Panc1 (cell line): Measurements from ENCODE around the gene PRXL2B.

Source experiments
- POLR2AphosphoS5 ChIP-seq: IDR thresholded peaks from 2 replicates; pipeline ENCODE4 v1.6.1; 2012; ENCODE audit warnings: mild to moderate bottlenecking, low read depth, low read length, moderate library complexity
- REST ChIP-seq, 2 experiments: IDR thresholded peaks; 2 replicates each; pipeline ENCODE4 v1.6.1; 2011 to 2012; ENCODE audit warnings: low read depth in 2 of 2, control low read depth in 1 of 2, low read length in 1 of 2, mild to moderate bottlenecking in 1 of 2, moderate library complexity in 1 of 2; ENCODE audit not compliant: insufficient read depth in 1 of 2
- SIN3A ChIP-seq: IDR thresholded peaks from 2 replicates; pipeline ENCODE4 v1.6.1; 2012; ENCODE audit warnings: low read depth, mild to moderate bottlenecking, low read length, moderate library complexity, borderline replicate concordance; ENCODE audit not compliant: insufficient read depth
- TF ChIP-seq, protein P1 (sequence below): fragments of 450-650 bp; IDR thresholded peaks from 2 replicates; pipeline ENCODE4 v1.5.1; 2017; ENCODE audit warnings: mild to moderate bottlenecking

DNA sequence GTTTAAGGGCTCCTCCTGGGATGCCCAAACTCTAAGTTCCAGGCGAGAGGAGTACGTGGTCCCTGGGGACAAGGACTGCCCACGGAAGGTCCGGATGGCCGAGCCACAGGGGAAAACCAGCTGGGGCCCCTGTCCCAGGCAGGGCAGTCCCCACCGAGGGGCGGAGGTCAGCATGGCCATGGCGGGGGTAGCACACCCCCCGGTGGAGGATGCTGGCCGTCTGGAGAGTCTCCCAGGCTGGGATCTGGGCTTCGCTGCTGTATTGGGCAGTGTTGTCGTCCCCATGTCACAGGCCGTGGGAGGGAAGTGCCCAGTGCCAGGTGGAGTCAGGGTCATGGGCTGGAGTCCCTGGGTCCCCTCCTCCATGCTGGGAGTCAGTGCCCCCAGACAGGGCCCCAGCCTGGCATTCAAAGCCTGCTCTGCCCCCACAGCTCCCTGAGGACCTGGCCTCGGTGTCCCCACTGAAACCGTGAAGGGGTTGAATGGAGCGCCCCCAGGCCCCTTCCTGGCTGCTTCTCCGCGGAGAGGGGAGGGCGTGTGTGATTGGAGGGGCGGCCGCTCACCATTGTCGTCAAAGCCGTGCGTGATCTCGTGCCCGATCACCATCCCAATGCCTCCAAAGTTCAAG lies 6.8 kb downstream of the PRXL2B start:
- TF ChIP-seq, protein P1, sequence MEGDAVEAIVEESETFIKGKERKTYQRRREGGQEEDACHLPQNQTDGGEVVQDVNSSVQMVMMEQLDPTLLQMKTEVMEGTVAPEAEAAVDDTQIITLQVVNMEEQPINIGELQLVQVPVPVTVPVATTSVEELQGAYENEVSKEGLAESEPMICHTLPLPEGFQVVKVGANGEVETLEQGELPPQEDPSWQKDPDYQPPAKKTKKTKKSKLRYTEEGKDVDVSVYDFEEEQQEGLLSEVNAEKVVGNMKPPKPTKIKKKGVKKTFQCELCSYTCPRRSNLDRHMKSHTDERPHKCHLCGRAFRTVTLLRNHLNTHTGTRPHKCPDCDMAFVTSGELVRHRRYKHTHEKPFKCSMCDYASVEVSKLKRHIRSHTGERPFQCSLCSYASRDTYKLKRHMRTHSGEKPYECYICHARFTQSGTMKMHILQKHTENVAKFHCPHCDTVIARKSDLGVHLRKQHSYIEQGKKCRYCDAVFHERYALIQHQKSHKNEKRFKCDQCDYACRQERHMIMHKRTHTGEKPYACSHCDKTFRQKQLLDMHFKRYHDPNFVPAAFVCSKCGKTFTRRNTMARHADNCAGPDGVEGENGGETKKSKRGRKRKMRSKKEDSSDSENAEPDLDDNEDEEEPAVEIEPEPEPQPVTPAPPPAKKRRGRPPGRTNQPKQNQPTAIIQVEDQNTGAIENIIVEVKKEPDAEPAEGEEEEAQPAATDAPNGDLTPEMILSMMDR: no peak
- TF ChIP-seq POLR2AphosphoS5 (no peak), REST (IDR thresholded peaks at IDR 0.05; ENCODE audit: insufficient read depth in 1 of 2, low read depth in 2 of 2, low read length in 1 of 2) (no peak), SIN3A (no peak)
